K562 (cell line): ENCODE data around the gene TGM3. TPM values are rescaled to one million over a fixed set of nuclear protein-coding genes. Genes with fewer than 3 reads are reported as not detected.

Source experiments
- ATAC-seq: fragments of 200-7000 bp; cut with Tn5 transposase; 3 replicates; pipeline ENCODE4 v1.9.1; 2020; ENCODE audit warnings: moderate library complexity
- BruUV-seq: library from RNA; stranded (reverse); fragments of 400-500 nt; replicated peaks from 2 replicates; lab custom pipeline; 2021; lab: Mats Ljungman, UMichigan
- CTCF ChIA-PET: fragments of 300-600 bp; formaldehyde crosslinking; extraction: SDS; loops from one replicate; lab custom pipeline; 2021; ENCODE audit warnings: low intra/inter-chr PET ratio; lab: Yijun Ruan, JAX
- POLR2A ChIA-PET: fragments of 300-600, 350-650 bp; sonication (Branson Sonifier 250); formaldehyde crosslinking; extraction: SDS; loops from one replicate; lab custom pipeline; 2021; ENCODE audit warnings: antibody characterized with exemption, inconsistent platforms; lab: Yijun Ruan, JAX
- DNase-seq, 4 experiments: peaks; one replicate each; pipeline versions ENCODE4 v3.0.0 to v3.0.0-alpha.2; 2011 to 2018; ENCODE audit warnings: low spot score in 3 of 4, mixed read lengths in 3 of 4; ENCODE audit errors: extremely low read depth in 1 of 4
- FAIRE-seq: peaks from 2 replicates; lab custom pipeline; 2011; peaks lifted over from hg19 to GRCh38; lab: Jason Lieb, UNC
- H2AFZ ChIP-seq: 2 replicates; pipeline ENCODE4 v1.6.0; 2011; ENCODE audit warnings: low read depth, low read length, control low read depth, inconsistent platforms
- H3K27ac ChIP-seq: fragments of 200-600 bp; 3 replicates; pipeline ENCODE4 v1.8.0; 2011; ENCODE audit warnings: low read depth, mild to moderate bottlenecking, control low read depth, inconsistent platforms, low read length, moderate library complexity, mixed read lengths; ENCODE audit errors: extremely low read depth
- H3K27me3 ChIP-seq, 2 experiments: fragments of 300-600 bp in 1 of 2; 2 replicates in 1 of 2; 3 replicates in 1 of 2; pipeline versions ENCODE4 v1.6.0 to v1.8.0; 2011; ENCODE audit warnings: inconsistent platforms in 2 of 2, low read length in 2 of 2, mild to moderate bottlenecking in 1 of 2, mixed read lengths in 1 of 2, moderate library complexity in 1 of 2; ENCODE audit not compliant: control insufficient read depth in 2 of 2, insufficient read depth in 2 of 2
- H3K36me3 ChIP-seq: fragments of 300-600 bp; 3 replicates; pipeline ENCODE4 v1.8.0; 2011; ENCODE audit warnings: mild to moderate bottlenecking, low read length, inconsistent platforms; ENCODE audit not compliant: control insufficient read depth, insufficient read depth
- H3K4me1 ChIP-seq, 2 experiments: fragments of 200-600 bp in 1 of 2; replicated peaks in 1 of 2; 2 replicates in 1 of 2; 3 replicates in 1 of 2; pipeline versions ENCODE4 v1.5.1 to v1.8.0; 2011; ENCODE audit warnings: inconsistent platforms in 2 of 2, low read length in 2 of 2, mild to moderate bottlenecking in 1 of 2, mixed read lengths in 1 of 2, moderate library complexity in 1 of 2; ENCODE audit not compliant: control insufficient read depth in 2 of 2, insufficient read depth in 2 of 2
- H3K4me2 ChIP-seq: 2 replicates; pipeline ENCODE4 v1.6.1; 2011; ENCODE audit warnings: low read length, control low read depth, inconsistent platforms, mixed read lengths; ENCODE audit not compliant: insufficient read depth
- H3K4me3 ChIP-seq: fragments of 200-600 bp; sonication (generic), shearing (Covaris generic); 2 replicates; pipeline ENCODE4 v1.5.1; 2016; ENCODE audit warnings: control low read depth, inconsistent platforms
- H3K79me2 ChIP-seq: fragments of 200-600 bp; 3 replicates; pipeline ENCODE4 v1.8.0; 2011; ENCODE audit warnings: low read length, inconsistent platforms; ENCODE audit not compliant: control insufficient read depth, insufficient read depth
- H3K9ac ChIP-seq, 2 experiments: 2 replicates each; pipeline versions ENCODE4 v1.6.0 to v1.6.1; 2011; ENCODE audit warnings: low read depth in 2 of 2, low read length in 2 of 2, control low read depth in 1 of 2, inconsistent platforms in 1 of 2, mild to moderate bottlenecking in 1 of 2, mixed read lengths in 1 of 2; ENCODE audit not compliant: insufficient read depth in 1 of 2
- H3K9me1 ChIP-seq: one replicate; pipeline ENCODE4 v1.6.0; 2011; ENCODE audit warnings: inconsistent platforms, mild to moderate bottlenecking, low read length, moderate library complexity; ENCODE audit not compliant: control insufficient read depth, insufficient read depth
- H3K9me3 ChIP-seq: replicated peaks from 2 replicates; pipeline ENCODE4 v1.5.1; 2011; ENCODE audit warnings: low read depth, low read length, inconsistent platforms; ENCODE audit not compliant: control insufficient read depth, insufficient read depth
- H4K20me1 ChIP-seq: replicated peaks from 2 replicates; pipeline ENCODE4 v1.6.1; 2011; ENCODE audit warnings: low read length, inconsistent platforms, mixed read lengths; ENCODE audit not compliant: control insufficient read depth, insufficient read depth
- CBX2 ChIP-seq: fragments of 200-600 bp; sonication (generic); IDR thresholded peaks from one replicate; pipeline ENCODE4 v1.6.1; 2012; ENCODE audit warnings: mild to moderate bottlenecking, low read length, inconsistent platforms; ENCODE audit not compliant: insufficient read depth, poor library complexity, severe bottlenecking
- CHD4 ChIP-seq: fragments of 200-600 bp; sonication (generic); IDR thresholded peaks from 3 replicates; pipeline ENCODE4 v1.6.1; 2012; ENCODE audit warnings: low read depth, mild to moderate bottlenecking, mixed read lengths, low read length, inconsistent platforms; ENCODE audit not compliant: insufficient read depth, insufficient replicate concordance, poor library complexity, severe bottlenecking
- IFI16 ChIP-seq: fragments of 250-450 bp; sonication (Bioruptor Pico); IDR thresholded peaks from 2 replicates; pipeline ENCODE4 v2.1.2; 2022; ENCODE audit warnings: mild to moderate bottlenecking, inconsistent platforms
- KAT7 ChIP-seq: sonication (generic); formaldehyde crosslinking; IDR thresholded peaks from 2 replicates; pipeline ENCODE4 v1.8.0; 2022; ENCODE audit warnings: missing genetic modification reagents, mild to moderate bottlenecking, borderline replicate concordance
- KDM4B ChIP-seq, 2 experiments: fragments of 450-650 bp in 1 of 2; sonication (generic) in 1 of 2; IDR thresholded peaks; 2 replicates each; pipeline ENCODE4 v1.6.1; 2016 to 2017; ENCODE audit warnings: borderline replicate concordance in 2 of 2, antibody characterized with exemption in 1 of 2, low read depth in 1 of 2, mild to moderate bottlenecking in 1 of 2
- KLF16 ChIP-seq: IDR thresholded peaks from 2 replicates; pipeline ENCODE4 v1.6.1; 2016; ENCODE audit warnings: antibody characterized with exemption
- MNT ChIP-seq, 2 experiments: fragments of 450-650 bp; conservative IDR thresholded peaks; 2 replicates each; pipeline ENCODE4 v1.6.1; 2017; ENCODE audit warnings: mild to moderate bottlenecking in 2 of 2, moderate library complexity in 2 of 2
- MTA3 ChIP-seq: fragments of 450-650 bp; formaldehyde crosslinking; IDR thresholded peaks from 2 replicates; pipeline ENCODE4 v1.6.1; 2017; ENCODE audit warnings: mild to moderate bottlenecking, borderline replicate concordance
- YBX1 ChIP-seq: fragments of 450-650 bp; IDR thresholded peaks from 2 replicates; pipeline ENCODE4 v1.7.1; 2016; ENCODE audit warnings: mild to moderate bottlenecking
- ZKSCAN1 ChIP-seq: fragments of 150-350 bp; IDR thresholded peaks from 2 replicates; pipeline ENCODE4 v1.6.1; 2016; ENCODE audit warnings: low read depth, low read length
- ZNF165 ChIP-seq: fragments of 250-450 bp; sonication (Bioruptor Pico); IDR thresholded peaks from 2 replicates; pipeline ENCODE4 v1.4.0; 2020; ENCODE audit warnings: borderline replicate concordance
- ZNF274 ChIP-seq: IDR thresholded peaks from 2 replicates; pipeline ENCODE4 v1.6.1; 2011; ENCODE audit warnings: low read depth, mild to moderate bottlenecking, low read length, moderate library complexity, borderline replicate concordance
- ZNF436 ChIP-seq: fragments of 250-450, 450-650 bp; sonication (Bioruptor Pico); formaldehyde crosslinking; IDR thresholded peaks from 2 replicates; pipeline ENCODE4 v1.7.0; 2020; ENCODE audit warnings: mild to moderate bottlenecking
- ZNF444 ChIP-seq: fragments of 250-450 bp; sonication (Bioruptor Pico); IDR thresholded peaks from 2 replicates; pipeline ENCODE4 v1.4.0; 2020; ENCODE audit warnings: mild to moderate bottlenecking, moderate library complexity
- ZSCAN32 ChIP-seq: fragments of 450-650 bp; formaldehyde crosslinking; IDR thresholded peaks from 2 replicates; pipeline ENCODE4 v1.4.0; 2020; ENCODE audit warnings: mild to moderate bottlenecking, moderate library complexity
- WGBS: fragments of 100-300 bp; shearing (Covaris generic); methylation state at CpG from one replicate; pipeline ENCODE4 v1.1.6; 2016; ENCODE audit warnings: low coverage, mixed read lengths; ENCODE audit not compliant: insufficient coverage; ENCODE audit errors: missing lambda C conversion rate; 5-methylcytosine and 5-hydroxymethylcytosine counted together
- in situ Hi-C: fragments of 300-500 bp; cut with MboI; formaldehyde crosslinking; loops from 4 replicates; pipeline ENCODE4 v1.15.0; 2018; ENCODE audit warnings: inconsistent platforms, mixed read lengths
- intact Hi-C: fragments of 100-400 bp; cut with micrococcal nuclease; formaldehyde crosslinking; loops from 2 replicates; pipeline ENCODE4 v1.14.2; 2022
- polyA plus RNA-seq, 8 experiments: library from polyadenylated mRNA; depleted of rRNA in 4 of 8; stranded (reverse) in 5 of 8; unstranded in 3 of 8; fragments of >200 nt; fragmentation: Nextera tagmentation in 2 of 8; fragmentation: Illumina TruSeq in 1 of 8; extraction: Ambion mirVana in 2 of 8; extraction: Trizol in 1 of 8; gene quantifications; 2 replicates each; pipeline versions ENCODE4 v1.2.1 to v1.2.3, GENCODE V29; 2011 to 2014; ENCODE audit warnings: inconsistent platforms in 1 of 8, missing spikeins in 1 of 8
- total RNA-seq, 7 experiments: library from RNA; depleted of rRNA in 6 of 7; stranded (reverse); fragments of >200 nt in 6 of 7; fragmentation: Illumina TruSeq in 2 of 7; extraction: Trizol in 2 of 7; gene quantifications; 2 replicates each; pipeline versions ENCODE4 v1.2.1 to v1.2.3, GENCODE V29; 2011 to 2021; ENCODE audit warnings: low replicate concordance in 1 of 7
- TF ChIP-seq, protein P1 (sequence below): fragments of 450-650 bp; IDR thresholded peaks from 2 replicates; pipeline ENCODE4 v1.6.1; 2017; ENCODE audit warnings: antibody characterized with exemption, mild to moderate bottlenecking

Gene TGM3
- total and polyA plus RNA-seq, 9 of the 15 experiments (the other 6 are each of a cell fraction or from before 2014, with no cell fraction given) = not detected

DNA sequence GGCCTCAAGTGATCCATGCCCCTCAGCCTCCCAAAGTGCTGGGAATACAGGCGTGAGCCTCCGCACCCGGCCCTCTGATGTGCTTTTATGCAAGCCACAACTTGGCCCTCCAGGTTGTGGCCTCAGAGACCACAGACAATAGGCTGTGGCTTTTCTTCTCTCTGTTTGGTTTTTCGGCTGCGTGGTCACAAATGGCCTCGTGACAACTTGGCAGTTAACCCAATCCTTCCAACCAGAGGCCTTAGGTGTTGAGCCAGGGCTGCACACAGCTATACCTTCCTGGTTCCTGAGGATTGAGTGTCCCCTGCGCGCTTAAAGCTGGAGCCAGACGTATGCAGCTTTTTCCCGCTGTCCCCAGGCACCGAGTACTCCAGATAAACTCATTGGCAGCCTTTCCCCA lies 6.3 kb upstream of the TGM3 start:
- DNase-seq = no peak
- intact Hi-C loops (no loop called here), in situ Hi-C loops (no loop called here)
- Histone ChIP-seq H3K4me2 (no peak overlapping the region), H3K27me3 (0 out of 5 replicates have a peak, but pooled peaks cover 0 to 3% of the 10 kb centered on the region in 2 experiments), H3K4me3 (no peak overlapping the region), H3K9me3 (no peaks in the 10 kb centered on the region), H4K20me1 (no peaks in the 10 kb centered on the region), H3K36me3 (no peaks in the 10 kb centered on the region), H3K9me1 (no peaks in the 10 kb centered on the region), H3K27ac (no peak overlapping the region), H3K79me2 (no peaks in the 10 kb centered on the region), H2AFZ (no peak overlapping the region), H3K4me1 (peaks cover 5 to 10% of the 10 kb centered on the region in 2 experiments; a peak in 2 of 5 replicates), H3K9ac (no peak overlapping the region)
- no peak for TF ChIP-seq ZNF165 (CRISPR knock-in tag)
- no peak for TF ChIP-seq ZNF436 (CRISPR knock-in tag)
- TF ChIP-seq ZNF274 = no peak
- no peak for TF ChIP-seq MNT (conservative IDR thresholded peaks at IDR 0.05)
- TF ChIP-seq IFI16 (CRISPR knock-in tag) = no peak
- TF ChIP-seq, protein P1, sequence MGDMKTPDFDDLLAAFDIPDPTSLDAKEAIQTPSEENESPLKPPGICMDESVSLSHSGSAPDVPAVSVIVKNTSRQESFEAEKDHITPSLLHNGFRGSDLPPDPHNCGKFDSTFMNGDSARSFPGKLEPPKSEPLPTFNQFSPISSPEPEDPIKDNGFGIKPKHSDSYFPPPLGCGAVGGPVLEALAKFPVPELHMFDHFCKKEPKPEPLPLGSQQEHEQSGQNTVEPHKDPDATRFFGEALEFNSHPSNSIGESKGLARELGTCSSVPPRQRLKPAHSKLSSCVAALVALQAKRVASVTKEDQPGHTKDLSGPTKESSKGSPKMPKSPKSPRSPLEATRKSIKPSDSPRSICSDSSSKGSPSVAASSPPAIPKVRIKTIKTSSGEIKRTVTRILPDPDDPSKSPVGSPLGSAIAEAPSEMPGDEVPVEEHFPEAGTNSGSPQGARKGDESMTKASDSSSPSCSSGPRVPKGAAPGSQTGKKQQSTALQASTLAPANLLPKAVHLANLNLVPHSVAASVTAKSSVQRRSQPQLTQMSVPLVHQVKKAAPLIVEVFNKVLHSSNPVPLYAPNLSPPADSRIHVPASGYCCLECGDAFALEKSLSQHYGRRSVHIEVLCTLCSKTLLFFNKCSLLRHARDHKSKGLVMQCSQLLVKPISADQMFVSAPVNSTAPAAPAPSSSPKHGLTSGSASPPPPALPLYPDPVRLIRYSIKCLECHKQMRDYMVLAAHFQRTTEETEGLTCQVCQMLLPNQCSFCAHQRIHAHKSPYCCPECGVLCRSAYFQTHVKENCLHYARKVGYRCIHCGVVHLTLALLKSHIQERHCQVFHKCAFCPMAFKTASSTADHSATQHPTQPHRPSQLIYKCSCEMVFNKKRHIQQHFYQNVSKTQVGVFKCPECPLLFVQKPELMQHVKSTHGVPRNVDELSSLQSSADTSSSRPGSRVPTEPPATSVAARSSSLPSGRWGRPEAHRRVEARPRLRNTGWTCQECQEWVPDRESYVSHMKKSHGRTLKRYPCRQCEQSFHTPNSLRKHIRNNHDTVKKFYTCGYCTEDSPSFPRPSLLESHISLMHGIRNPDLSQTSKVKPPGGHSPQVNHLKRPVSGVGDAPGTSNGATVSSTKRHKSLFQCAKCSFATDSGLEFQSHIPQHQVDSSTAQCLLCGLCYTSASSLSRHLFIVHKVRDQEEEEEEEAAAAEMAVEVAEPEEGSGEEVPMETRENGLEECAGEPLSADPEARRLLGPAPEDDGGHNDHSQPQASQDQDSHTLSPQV = no peak
- no peak for TF ChIP-seq YBX1
- no peak for TF ChIP-seq KDM4B (IDR thresholded peaks at IDR 0.05; ENCODE audit: borderline replicate concordance in 2 of 2, low read depth in 1 of 2)
- TF ChIP-seq CHD4 = no peak
- no peak for TF ChIP-seq ZKSCAN1
- no peak for TF ChIP-seq KLF16
- no peak for TF ChIP-seq CBX2
- TF ChIP-seq KAT7 (CRISPR knock-in tag) = no peak
- no peak for TF ChIP-seq ZNF444
- TF ChIP-seq ZSCAN32 (CRISPR knock-in tag) = no peak
- no peak for TF ChIP-seq MTA3
- BruUV-seq = no TSS peak
- no peak for ATAC-seq
- no peak for FAIRE-seq
- ChIA-PET POLR2A (no interaction called here), CTCF (no interaction called here)
- WGBS = 55% methylated on average over 8 of the region's 11 CpGs
